GM18511 (cell line): Measurements from ENCODE around the gene NYAP1.
"Not testable (repeated sequence)": the region's sequence is repeated elsewhere in the genome, so short reads cannot be mapped to it uniquely, and the experiment has no call there.

Experiments used
- ATAC-seq: cut with Tn5 transposase; IDR thresholded peaks from one replicate; pipeline ENCODE4 v1.9.1; 2021; ENCODE audit warnings: mild to moderate bottlenecking, moderate library complexity; ENCODE audit not compliant: unreplicated experiment

Gene NYAP1

DNA sequence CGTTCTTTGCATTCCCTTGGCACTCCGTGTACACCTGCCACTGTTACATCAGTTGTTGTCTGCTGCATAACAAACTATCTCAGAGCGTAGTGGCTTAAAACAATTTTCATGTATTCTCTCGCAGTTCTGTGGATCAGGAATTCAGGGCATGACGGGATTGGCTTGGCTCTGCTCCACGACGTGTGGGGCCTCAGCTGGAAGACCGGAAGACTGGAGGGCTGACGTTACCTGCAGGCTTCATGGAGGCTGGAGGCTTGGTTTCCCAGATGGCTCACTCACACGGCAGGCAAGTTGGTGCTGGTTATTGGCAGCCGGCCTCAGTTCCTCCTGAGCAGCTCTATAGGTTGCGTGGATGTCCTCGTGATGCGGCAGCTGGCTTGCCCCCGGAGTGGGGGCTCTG, 25.5 kb downstream of the NYAP1 start:
- ATAC-seq, result no peak

DNA sequence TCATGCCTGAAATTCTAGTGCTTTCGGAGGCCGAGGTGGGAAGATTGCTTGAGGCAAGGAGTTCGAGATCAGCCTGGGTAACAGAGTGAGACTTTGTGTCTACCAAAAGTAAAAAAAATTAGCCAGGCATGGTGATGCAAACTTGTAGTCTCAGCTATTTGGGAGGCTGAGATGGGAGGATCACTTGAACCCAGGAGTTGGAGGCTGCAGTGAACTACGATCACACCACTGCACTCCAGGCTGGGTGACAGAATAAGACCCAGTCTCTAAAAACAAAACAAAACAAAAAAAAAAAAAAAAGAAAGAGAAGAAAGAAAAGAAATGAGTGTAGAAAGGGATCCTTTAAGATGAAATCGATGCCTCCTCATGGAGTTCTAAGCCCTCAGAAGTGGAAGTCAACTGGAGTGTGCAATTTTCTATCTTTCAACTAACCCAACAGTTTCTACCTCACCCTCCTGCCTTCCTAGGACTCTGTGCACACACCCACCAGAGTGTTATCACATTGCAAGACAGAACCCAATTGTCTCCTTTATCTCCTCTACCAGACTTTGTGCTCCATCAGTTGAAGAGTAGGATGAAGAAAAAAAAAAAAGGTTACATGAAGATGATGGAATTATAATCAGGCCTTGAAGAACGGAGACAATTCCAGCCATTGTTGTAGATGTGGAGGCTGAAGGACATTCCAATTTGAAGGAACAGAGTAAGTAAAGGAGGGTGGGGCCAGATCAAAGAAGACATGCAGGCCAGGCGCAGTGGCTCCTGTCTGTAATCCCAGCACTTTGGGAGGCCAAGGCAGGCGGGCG, 26.9 kb downstream of the NYAP1 start:
- ATAC-seq, result no peak

DNA sequence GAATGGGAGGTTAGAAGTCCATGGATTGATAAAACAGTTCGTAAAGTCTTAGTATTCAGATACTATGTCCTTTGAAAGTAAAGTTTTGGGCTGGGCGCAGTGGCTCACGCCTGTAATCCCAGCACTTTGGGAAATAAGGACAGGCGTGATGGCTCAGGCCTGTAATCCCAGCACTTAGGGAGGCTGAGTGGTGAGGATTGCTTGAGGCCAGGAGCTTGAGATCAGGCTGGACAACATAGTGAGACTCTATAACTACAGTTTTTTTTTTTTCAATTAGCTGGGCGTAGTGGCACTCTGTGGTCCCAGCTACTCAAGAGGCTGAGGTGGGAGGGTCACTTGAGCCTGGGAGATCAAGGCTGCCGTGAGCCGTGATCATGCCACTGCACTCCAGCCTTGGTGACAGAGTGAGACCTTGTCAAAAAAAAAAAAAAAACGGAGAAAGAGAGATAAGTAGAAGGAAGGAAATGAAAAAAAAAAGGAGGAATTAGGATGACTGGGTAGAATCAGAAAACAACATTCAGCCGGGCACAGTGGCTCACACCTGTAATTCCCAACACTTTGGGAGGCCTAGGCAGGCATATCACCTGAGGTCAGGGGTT, 29.6 kb downstream of the NYAP1 start:
- no peak for ATAC-seq

DNA sequence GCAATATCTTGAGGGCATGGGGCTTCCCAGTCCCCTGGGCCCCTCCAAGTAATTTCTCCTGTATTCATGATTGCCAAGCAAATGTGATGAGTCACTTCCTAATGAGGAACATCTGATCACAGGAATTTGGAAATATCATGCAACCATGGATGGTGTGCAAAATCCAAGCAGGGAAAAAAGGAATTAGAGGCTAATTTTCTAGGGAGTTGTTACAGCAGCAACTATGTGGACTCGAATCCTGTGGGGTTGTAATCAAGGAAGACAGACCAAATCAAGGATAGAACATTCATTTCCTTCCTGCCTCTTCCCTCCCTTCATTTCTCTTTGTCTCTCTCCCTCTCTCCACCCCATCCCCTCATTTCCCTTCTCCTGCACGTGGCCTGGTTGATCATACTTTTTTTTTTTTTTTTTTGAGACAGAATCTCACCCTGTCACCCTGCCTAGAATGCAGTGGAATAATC, 31.4 kb downstream of the NYAP1 start:
- no peak for ATAC-seq

DNA sequence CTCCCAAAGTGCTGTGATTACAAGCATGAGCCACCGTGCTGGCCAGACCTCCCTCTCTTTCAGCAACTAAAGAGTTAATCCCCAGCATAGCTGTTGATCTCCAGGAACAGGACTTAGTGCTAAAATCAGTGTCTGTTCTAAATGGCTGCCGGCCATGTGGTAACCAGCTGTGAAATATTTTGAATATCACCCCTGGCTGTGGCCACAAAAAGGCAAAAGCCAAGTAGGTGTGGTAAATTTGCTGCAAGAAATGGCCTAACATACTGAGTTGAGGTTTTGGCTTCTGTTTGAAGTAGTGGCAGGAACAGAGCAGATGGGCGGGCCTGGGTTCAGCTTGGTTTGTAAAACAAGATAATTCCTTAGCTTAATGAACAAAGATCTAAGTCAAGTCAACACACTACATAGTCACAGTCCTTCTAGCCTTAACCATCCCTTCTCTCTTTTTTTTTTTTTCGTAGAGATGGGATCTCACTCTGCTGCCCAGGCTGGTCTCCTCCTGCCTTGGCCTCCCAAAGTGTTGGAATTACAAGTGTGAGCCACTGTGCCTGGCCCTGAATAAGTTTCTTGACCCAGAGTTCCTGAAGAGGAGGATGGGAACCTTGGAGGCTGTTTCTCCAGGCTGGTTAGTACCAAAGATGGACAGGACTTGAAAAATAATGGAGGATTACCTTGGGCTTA, 32.5 kb downstream of the NYAP1 start:
- ATAC-seq, result no peak

DNA sequence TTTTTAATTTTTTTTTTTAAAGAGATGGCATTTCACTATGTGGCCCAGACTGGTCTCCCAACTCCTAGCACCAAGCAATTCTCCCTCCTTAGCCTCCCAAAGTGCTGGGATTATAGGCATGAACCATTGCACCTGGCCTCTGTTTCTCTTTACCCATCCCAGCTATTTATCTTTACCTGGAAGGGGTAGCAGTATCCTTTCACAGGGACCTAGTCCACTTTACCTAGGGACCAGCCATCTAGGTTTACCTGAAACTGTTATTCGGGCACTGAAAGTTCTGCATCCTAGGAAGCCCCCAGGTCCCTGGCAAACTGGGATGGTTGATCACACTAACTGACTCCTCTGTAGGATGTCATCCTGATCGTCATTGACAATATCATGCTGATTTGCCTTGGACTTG, 33.6 kb downstream of the NYAP1 start:
- no peak for ATAC-seq

DNA sequence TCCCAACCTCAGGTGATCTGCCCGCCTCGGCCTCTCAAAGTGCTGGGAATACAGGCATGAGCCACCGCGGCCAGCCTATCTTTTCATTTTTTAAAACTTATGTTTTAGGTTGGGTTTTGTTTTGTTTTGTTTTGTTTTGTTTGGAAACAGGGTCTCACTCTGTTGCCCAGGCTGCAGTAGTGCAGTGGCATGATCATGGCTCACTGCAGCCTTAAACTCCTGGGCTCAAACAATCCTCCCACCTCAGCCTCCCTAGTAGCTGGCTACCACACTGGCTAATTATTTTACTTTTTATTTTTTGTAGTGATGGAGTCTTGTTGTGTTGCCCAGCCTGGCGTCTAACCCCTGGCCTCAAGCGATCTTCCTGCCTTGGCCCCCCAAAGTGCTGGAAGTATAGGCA, 35.9 kb downstream of the NYAP1 start:
- no peak for ATAC-seq

DNA sequence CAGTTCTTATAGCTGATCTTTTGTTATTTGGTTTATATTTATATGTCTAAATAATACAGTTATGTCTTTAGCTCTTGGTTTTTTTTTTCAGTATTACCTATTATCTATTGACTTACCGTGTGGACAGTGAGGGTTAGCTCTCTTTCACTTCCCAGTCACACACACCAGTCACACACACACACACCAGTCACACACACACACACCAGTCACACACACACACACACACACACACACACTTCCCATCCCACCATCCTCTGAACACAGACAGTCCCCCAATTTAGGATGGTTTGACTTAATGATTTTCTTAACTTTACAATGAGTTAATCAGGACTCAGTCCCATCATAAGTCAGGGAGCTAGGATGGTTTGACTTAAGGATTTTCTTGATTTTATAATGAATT, 36.4 kb downstream of the NYAP1 start:
- ATAC-seq, result no peak

DNA sequence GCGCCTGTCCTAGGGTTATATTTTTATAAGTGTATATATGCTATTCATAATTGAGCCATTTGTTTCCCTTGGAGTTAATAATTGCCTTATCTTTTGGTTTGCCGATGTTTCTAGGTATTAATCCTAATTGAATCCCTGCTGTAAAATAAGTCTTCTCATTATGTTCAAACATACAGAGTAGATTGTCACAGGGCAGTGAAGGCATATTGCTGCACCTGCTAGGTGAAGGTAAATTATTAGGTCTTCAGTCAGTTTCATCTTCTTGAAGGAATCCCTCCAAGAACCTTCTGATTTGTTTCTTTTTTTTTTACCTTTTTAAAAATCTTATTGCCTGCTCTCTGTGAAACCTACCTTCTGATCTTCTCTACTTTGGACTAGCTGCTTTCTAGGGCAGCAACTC, 37.3 kb downstream of the NYAP1 start:
- ATAC-seq, result no peak

DNA sequence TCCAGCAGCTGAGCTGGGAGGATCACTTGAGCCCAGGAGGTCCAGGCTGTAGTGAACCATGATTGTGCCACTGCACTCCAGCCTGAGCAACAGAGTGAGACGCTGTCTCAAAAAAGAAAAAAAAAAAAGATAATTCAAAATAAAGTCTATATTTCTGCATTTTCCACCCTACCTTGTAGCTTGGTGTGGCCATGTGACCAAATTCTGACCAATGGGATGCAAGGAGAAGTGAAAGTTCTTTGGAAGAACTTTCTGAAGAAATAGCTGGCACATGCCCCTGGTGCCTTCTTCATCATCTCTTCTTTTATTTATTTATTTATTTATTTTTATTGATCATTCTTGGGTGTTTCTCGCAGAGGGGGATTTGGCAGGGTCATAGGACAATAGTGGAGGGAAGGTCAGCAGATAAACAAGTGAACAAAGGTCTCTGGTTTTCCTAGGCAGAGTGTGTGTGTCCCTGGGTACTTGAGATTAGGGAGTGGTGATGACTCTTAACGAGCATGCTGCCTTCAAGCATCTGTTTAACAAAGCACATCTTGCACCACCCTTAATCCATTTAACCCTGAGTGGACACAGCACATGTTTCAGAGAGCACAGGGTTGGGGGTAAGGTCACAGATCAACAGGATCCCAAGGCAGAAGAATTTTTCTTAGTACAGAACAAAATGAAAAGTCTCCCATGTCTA, 38.3 kb downstream of the NYAP1 start:
- ATAC-seq, result not testable (repeated sequence)

DNA sequence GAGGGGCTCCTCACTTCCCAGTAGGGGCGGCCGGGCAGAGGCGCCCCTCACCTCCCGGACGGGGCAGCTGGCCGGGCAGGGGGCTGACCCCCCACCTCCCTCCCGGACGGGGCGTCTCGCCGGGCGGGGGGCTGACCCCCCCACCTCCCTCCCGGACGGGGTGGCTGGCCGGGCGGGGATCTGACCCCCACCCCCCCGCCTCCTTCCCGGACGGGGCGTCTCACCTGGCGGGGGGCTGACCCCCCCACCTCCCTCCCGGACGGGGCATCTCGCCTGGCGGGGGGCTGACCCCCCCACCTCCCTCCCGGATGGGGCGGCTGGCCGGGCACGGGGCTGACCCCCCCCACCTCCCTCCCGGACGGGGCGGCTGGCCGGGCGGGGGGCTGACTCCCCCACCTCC, 39.5 kb downstream of the NYAP1 start:
- ATAC-seq, result not testable (repeated sequence)

DNA sequence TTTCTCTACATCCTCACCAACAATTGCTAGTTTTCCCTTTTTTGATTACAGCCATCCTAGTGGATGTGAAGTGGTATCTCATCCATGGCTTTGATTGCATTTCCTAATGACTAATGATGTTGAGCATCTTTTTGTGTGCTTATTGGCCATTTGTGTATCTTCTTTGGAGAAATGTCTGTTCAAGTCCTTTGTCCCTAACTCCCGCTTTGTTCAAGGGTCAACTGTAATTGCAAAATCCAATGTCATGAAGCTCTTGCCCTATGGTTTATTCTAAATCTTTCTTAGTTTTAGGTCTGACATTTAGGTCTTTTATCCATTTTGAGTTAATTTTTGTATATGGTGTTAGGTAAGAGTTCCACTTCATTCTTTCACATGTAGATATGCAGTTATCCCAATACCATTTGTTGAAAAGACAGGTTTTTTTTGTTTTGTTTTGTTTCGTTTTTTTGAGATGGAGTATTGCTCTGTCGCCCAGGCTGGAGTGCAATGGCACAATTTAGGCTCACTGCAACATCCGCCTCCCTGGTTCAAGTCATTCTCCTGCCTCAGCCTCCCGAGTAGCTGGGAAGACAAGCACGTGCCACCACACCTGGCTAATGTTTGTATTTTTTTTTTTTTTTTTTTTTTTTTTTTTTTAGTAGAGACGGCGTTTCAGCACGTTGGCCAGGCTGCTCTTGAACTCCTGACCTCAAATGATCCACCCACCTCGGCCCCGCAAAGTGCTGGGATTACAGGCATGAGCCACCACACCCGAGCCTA, 44.6 kb downstream of the NYAP1 start:
- not testable (repeated sequence) for ATAC-seq

DNA sequence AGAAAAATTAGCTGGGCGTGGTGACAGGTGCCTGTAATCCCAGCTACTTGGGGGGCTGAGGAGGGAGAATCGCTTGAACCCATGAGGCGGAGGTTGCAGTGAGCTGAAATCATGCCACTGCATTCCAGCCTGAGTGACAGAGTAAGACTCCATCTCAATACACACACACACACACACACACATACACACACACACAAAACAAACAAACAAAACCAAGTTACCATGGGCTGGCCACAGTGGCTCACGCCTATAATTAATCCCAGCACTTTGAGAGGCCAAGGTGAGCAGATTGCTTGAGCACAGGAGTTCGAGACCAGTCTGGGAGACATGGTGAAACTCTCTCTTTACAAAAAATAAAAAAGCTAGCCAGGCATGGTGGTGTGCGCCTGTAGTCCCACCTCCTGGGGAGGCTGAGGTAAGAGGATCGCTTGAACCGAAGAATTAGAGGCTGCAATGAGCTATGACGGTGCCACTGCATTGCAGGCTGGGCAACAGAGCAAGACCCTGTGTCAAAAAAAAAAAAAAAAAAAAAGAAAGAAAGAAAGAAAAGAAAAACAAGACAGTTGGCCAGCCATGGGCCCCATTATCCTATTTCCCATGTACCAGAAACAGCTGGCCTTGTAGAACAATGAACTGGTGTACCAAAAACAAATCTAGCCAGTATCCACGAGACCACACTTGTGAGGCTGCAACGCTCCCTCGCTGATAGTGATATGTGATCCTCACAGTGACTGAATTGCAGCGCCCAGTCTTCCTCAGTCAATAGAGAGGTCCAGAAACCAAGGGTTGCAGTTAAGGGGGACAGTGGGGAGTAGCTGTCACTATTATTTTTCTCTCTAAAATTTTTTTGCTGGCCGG, 48.7 kb downstream of the NYAP1 start:
- ATAC-seq, result no peak

DNA sequence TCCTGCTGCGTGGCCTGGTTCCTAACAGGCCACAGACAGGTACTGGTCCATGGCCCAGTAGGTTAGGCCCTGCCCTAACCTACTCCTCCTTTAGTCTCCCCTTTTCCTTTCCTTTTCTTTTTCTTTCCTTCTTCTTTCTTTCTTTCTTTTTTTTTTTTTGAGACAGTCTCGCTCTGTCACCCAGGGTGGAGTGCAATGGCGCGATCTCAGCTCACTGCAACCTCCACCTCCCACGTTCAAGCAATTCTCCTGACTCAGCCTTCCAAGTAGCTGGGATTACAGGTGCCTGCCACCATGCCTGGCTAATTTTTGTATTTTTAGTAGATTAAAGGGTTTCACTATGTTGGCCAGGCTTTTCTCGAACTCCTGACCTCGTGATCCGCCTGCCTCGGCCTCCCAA, 52.3 kb downstream of the NYAP1 start:
- not testable (repeated sequence) for ATAC-seq

DNA sequence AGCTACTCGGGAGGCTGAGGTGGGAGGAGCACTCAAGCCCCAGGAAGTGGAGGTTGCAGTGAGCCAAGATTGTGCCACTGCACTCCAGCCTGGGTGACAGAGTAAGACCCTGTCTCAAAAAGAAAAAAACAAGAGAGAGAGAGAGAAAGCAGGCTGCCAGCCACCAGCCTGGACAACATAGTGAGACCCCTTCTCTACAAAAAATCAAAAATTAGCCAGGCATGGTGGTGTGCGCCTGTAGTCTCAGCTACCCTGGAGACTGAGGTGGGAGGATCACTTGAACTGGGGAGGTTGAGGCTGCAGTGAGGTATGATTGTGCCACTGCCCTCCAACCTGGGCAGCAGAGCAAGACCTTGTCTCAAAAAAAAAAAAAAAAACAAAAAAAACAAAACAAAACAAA, 53.0 kb downstream of the NYAP1 start:
- ATAC-seq, result not testable (repeated sequence)

DNA sequence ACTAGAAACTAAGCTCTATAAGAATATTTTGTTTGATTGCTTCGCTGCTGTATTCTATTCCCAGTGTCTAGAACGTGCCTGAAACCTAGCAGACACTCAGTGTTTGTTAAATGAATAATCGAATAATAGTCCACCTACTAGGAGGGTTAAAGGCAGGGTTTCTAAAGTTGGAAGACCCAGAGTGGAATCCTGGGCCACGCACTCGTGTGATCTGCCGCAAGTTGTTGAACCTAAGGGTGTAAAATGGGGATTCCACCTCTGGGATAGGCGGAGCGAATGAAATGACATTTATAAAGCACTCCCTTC, 54.6 kb downstream of the NYAP1 start:
- no peak for ATAC-seq

DNA sequence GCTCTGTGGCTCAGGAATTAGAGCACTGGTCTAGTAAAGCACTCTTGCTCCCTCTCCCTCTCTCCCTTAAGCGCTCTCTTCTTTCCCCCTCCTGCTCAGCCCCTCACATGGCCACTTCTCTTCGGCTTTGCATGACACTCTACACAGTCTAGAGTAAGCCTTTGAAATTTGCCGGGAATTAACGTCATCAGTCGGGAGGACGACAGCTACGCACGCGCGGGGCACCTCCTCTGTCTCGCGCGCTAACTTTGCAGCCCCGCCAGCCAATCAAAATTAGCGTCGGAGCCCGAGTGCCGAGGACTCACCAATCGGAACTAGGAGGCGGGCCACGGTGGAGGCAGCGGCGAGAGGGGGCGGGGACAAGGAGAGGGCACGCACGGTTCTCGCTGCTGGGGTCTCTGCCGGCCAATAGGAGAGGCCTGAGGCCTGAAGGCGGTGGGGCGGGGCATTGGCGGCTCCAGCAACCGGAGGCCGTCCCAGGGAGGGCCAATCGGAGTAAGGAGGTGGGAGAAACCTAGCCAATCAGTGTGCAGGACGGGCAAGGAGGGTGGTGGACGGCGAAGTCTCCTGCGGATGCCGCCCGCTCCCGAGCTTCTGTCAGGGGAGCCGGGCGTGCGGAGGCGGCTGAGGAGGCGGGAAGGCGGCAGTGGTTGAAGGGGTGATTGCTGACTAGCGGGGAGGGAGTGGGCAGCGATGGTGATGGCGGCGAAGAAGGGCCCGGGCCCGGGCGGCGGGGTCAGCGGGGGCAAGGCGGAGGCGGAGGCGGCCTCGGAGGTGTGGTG, 55.1 kb downstream of the NYAP1 start, which contains the start of gene AGFG2:
AGFG2 (plus strand) TSS at position 550 of the 782 bp plus-strand sequence; CDS start at position 694, 144 bp downstream.
- ATAC-seq, result peak; percentile 96

DNA sequence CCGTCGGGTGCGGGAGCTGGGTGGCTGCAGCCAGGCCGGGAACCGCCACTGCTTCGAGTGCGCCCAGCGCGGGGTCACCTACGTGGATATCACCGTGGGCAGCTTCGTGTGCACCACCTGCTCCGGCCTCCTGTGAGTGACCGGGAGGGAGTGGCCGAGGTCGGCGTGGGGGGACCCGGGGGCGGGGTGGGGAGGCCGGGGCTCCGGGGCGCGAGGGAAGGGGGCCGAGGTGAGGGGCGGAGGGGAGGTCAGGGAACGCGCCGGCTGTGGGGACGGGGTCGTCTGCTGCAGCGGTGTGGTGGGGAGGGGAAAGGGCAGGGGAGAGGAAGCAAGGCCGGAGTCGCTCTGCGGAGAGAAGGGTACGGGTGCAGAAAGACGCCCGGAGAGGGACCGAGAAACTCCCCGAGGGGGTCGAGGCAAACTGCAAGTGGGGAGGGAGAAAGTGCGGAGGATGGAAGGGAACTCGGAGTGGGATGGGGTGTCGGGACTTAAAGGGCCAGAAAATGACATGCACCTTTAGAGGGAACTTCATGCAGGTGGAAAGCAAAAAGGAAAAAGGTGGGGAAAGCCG, 55.8 kb downstream of the NYAP1 start:
- ATAC-seq, result no peak
